ENCODE measurements around the gene TCF3. TPM values are rescaled to one million over a fixed set of nuclear protein-coding genes. Genes with fewer than 3 reads are reported as not detected.

Gene TCF3
- total and polyA plus RNA-seq, 4 donors = 36.9 to 58.1 (median 45.2) TPM

- TF ChIP-seq CTCF (IDR thresholded peaks at IDR 0.05; ENCODE audit: control extremely low read depth, extremely low read depth) = no peak
- H3K9ac ChIP-seq (ENCODE audit: insufficient read depth in 1 of 2, low read length in 2 of 2) = no peak overlapping the region
- ATAC-seq (ENCODE audit: insufficient read depth, low FRiP score) (no peak), DNase-seq (no peak)
- H3K27ac ChIP-seq (ENCODE audit: low read depth in 1 of 2, low read length in 1 of 2) = no peak overlapping the region
- H3K4me3 ChIP-seq = no peak overlapping the region
- 34 to 44% methylated on average over 23 of the region's 23 CpGs for WGBS, 2 donors
- H3K36me3 ChIP-seq (ENCODE audit: control insufficient read depth in 4 of 4, insufficient read depth in 4 of 4, low read length in 4 of 4) = peaks cover 4 to 29% (median 14%) of the 10 kb centered on the region in 4 donors
- peaks cover 0 to 15% (median 5%) of the 10 kb centered on the region in 5 donors for H3K4me1 ChIP-seq (ENCODE audit: control insufficient read depth in 5 of 5, insufficient read depth in 5 of 5, low read length in 5 of 5)
- H3K9me3 ChIP-seq (ENCODE audit: control insufficient read depth in 4 of 4, insufficient read depth in 3 of 4, low read length in 3 of 4) = peaks cover 0 to 3% (median 0%) of the 10 kb centered on the region in 4 donors
- no peaks in the 10 kb centered on the region for H3K27me3 ChIP-seq (ENCODE audit: control insufficient read depth in 3 of 3, insufficient read depth in 3 of 3, low read length in 2 of 3)
Observed at GRCh38 chr19:1608359-1609102, 43.9 kb downstream of the TCF3 start.

GRCh38 chr19:1606138-1606651 is 46.2 kb downstream of the TCF3 start:
- peak overlapping the region; percentile 78 to 83 for H3K27ac ChIP-seq (ENCODE audit: low read depth in 1 of 2, low read length in 1 of 2)
- TF ChIP-seq CTCF (IDR thresholded peaks at IDR 0.05; ENCODE audit: control extremely low read depth, extremely low read depth) = no peak
- peaks cover 0 to 15% (median 2%) of the 10 kb centered on the region in 4 donors for H3K36me3 ChIP-seq (ENCODE audit: control insufficient read depth in 4 of 4, insufficient read depth in 4 of 4, low read length in 4 of 4)
- WGBS, 2 donors = 14 to 21% methylated on average over 14 to 16 of the region's 16 CpGs
- no peak for ATAC-seq (ENCODE audit: insufficient read depth, low FRiP score)
- DNase-seq = no peak
- H3K27me3 ChIP-seq (ENCODE audit: control insufficient read depth in 3 of 3, insufficient read depth in 3 of 3, low read length in 2 of 3) = no peaks in the 10 kb centered on the region
- H3K9me3 ChIP-seq (ENCODE audit: control insufficient read depth in 4 of 4, insufficient read depth in 3 of 4, low read length in 3 of 4) = no peaks in the 10 kb centered on the region
- peak overlapping the region in 1 of 2 donors; percentile 63 for H3K9ac ChIP-seq (ENCODE audit: insufficient read depth in 1 of 2, low read length in 2 of 2)
- peak overlapping the region; percentile 6 for H3K4me3 ChIP-seq
- H3K4me1 ChIP-seq (ENCODE audit: control insufficient read depth in 5 of 5, insufficient read depth in 5 of 5, low read length in 5 of 5) = peaks cover 0 to 21% (median 5%) of the 10 kb centered on the region in 5 donors

- peak within 1 kb of the TSS; percentile 61 to 63 for H3K9ac ChIP-seq (ENCODE audit: insufficient read depth in 1 of 2, low read length in 2 of 2)
- ATAC-seq (ENCODE audit: insufficient read depth, low FRiP score) = peak; percentile 94
- H3K4me3 ChIP-seq = peak within 1 kb of the TSS; percentile 89
- no peaks in the 10 kb centered on the region for H3K27me3 ChIP-seq (ENCODE audit: control insufficient read depth in 3 of 3, insufficient read depth in 3 of 3, low read length in 2 of 3)
- DNase-seq = peak; percentile 97 to 98 (median 97)
- H3K36me3 ChIP-seq (ENCODE audit: control insufficient read depth in 4 of 4, insufficient read depth in 4 of 4, low read length in 4 of 4) = peaks cover 0 to 13% (median 1%) of the 10 kb centered on the region in 4 donors
- TF ChIP-seq CTCF (IDR thresholded peaks at IDR 0.05; ENCODE audit: control extremely low read depth, extremely low read depth) = peak; percentile 29
- no peaks in the 10 kb centered on the region for H3K9me3 ChIP-seq (ENCODE audit: control insufficient read depth in 4 of 4, insufficient read depth in 3 of 4, low read length in 3 of 4)
- peak within 1 kb of the TSS; percentile 91 to 94 for H3K27ac ChIP-seq (ENCODE audit: low read depth in 1 of 2, low read length in 1 of 2)
- whole genome bisulfite sequencing, 2 donors = 0% methylated on average over 63 to 79 of the region's 79 CpGs
- H3K4me1 ChIP-seq (ENCODE audit: control insufficient read depth in 5 of 5, insufficient read depth in 5 of 5, low read length in 5 of 5) = peaks cover 0 to 21% (median 5%) of the 10 kb centered on the region in 5 donors
Observed at GRCh38 chr19:1605236-1606137, 46.9 kb downstream of the TCF3 start, which contains the start of gene UQCR11. UQCR11 (minus strand) TSS chr19:1605462; CDS start chr19:1605409, 53 bp downstream.
